ENCODE measurements around the gene MYOC. TPM values are rescaled to one million over a fixed set of nuclear protein-coding genes. Genes with fewer than 3 reads are reported as not detected.
"Not testable (repeated sequence)": the region's sequence is repeated elsewhere in the genome, so short reads cannot be mapped to it uniquely, and the experiment has no call there.

Gene MYOC
- total RNA-seq, result not detected in 2 replicates

GRCh38 chr1:171652234-171652822 is at the start of gene MYOC:
MYOC (minus strand) TSS chr1:171652688; CDS start chr1:171652611, 77 bp downstream.
- no peak for ATAC-seq (ENCODE audit: low read depth)

DNA sequence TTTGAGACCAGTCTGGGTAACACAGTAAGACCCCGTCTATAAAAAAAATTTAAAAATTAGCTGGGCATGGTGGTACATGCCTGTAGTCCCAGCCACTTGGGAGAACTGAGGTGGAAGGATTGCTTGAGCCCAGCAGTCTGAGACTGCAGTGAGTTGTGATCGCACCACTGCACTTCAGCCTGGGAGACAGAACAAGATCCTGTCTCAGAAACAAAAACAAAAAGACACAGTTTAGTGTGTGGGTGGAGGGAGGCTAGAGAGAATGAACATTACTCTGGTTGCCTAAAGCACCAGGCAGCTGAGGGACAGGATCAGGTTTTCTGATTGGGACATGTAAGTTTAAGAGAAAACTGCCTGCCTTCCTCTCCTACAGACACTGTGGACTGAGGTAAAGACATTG is 47.0 kb upstream of the MYOC start:
- no peak overlapping the region for H3K4me3 Mint-ChIP-seq
- intact Hi-C loops (cut with micrococcal nuclease), result no loop called here
- H3K9me3 Mint-ChIP-seq, result peaks cover 9% of the 10 kb centered on the region
- H3K4me1 Mint-ChIP-seq, result no peaks in the 10 kb centered on the region
- H3K27ac Mint-ChIP-seq, result no peak overlapping the region
- no peak for ATAC-seq (ENCODE audit: low read depth)
- CTCF ChIA-PET, result no interaction called here
- peaks cover 44% of the 10 kb centered on the region for H3K36me3 Mint-ChIP-seq (ENCODE audit: low read depth)
- no peak for TF ChIP-seq CTCF (IDR thresholded peaks at IDR 0.05)
- H3K27me3 Mint-ChIP-seq, result no peaks in the 10 kb centered on the region
- POLR2A ChIA-PET, result no interaction called here
- DNase-seq, result no peak

More at GRCh38 chr1:171652234-171652822, at the start of gene MYOC:
- Mint-ChIP-seq H3K36me3 (ENCODE audit: low read depth) (no peaks in the 10 kb centered on the region), H3K27ac (no peak within 1 kb of the TSS), H3K9me3 (no peaks in the 10 kb centered on the region), H3K4me1 (peaks cover 8% of the 10 kb centered on the region), H3K4me3 (no peak within 1 kb of the TSS), H3K27me3 (peaks cover 36% of the 10 kb centered on the region)
- no peak for DNase-seq
- intact Hi-C loops (cut with micrococcal nuclease), result no loop called here
- POLR2A ChIA-PET, result no interaction called here
- no peak for TF ChIP-seq CTCF (IDR thresholded peaks at IDR 0.05)
- CTCF ChIA-PET, result interaction anchor here (1.2 kb wide), 1 partner anchor 10 kb away, joined by 3 read pairs; no protein-coding TSS in a partner anchor

GRCh38 chr1:171695772-171696171 is 43.3 kb upstream of the MYOC start:
- CTCF ChIA-PET; H3K4me3 Mint-ChIP-seq; POLR2A ChIA-PET; H3K27ac Mint-ChIP-seq; DNase-seq; intact Hi-C loops (cut with micrococcal nuclease); H3K4me1 Mint-ChIP-seq; ATAC-seq (ENCODE audit: low read depth); H3K27me3 Mint-ChIP-seq: not testable (repeated sequence)
- Mint-ChIP-seq H3K9me3 (peaks cover 14% of the 10 kb centered on the region), H3K36me3 (ENCODE audit: low read depth) (peaks cover 18% of the 10 kb centered on the region)

DNA sequence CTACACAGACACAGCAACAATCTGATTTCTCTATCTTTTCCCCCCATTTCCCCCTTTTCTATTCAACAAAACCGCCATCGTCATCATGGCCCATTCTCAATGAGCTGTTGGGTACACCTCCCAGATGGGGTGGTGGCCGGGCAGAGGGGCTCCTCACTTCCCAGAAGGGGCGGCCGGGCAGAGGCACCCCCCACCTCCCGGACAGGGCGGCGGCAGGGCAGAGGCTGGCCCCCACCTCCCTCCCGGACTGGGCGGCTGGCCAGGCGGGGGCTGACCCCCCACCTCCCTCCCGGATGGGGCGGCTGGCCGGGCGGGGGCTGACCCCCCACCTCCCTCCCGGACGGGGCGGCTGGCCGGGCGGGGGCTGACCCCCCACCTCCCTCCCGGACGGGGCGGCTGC is 41.1 kb upstream of the MYOC start:
- H3K36me3 Mint-ChIP-seq (ENCODE audit: low read depth); DNase-seq; H3K4me3 Mint-ChIP-seq; H3K4me1 Mint-ChIP-seq; POLR2A ChIA-PET; intact Hi-C loops (cut with micrococcal nuclease); CTCF ChIA-PET; H3K27ac Mint-ChIP-seq; H3K27me3 Mint-ChIP-seq; ATAC-seq (ENCODE audit: low read depth): not testable (repeated sequence)
- peaks cover 14% of the 10 kb centered on the region for H3K9me3 Mint-ChIP-seq

DNA sequence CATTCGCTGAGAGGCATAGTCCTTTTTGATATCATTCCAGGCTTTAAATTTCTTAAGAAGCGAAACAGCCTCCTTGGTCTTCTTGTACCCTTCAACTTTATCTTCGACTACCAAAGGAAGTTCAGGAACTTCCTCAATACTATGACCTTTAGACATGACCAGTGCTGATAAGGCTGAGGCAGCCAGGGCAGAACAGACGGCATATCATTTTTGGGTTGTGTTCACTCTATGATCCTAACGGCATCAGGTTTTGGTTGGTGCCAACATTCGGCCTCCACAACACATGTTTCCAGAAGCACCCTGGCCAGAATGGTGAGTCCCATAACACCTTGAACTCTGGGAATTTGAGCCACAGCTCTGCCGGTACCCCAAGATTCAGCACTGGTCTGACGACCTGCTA is 31.4 kb upstream of the MYOC start:
- Mint-ChIP-seq H3K27me3 (peaks cover 2% of the 10 kb centered on the region), H3K4me1 (no peaks in the 10 kb centered on the region), H3K36me3 (ENCODE audit: low read depth) (no peaks in the 10 kb centered on the region), H3K27ac (no peak overlapping the region), H3K9me3 (peaks cover 3% of the 10 kb centered on the region), H3K4me3 (no peak overlapping the region)
- TF ChIP-seq CTCF (IDR thresholded peaks at IDR 0.05), result no peak
- ATAC-seq (ENCODE audit: low read depth) (no peak), DNase-seq (no peak)
- ChIA-PET POLR2A (no interaction called here), CTCF (no interaction called here)
- intact Hi-C loops (cut with micrococcal nuclease), result no loop called here

DNA sequence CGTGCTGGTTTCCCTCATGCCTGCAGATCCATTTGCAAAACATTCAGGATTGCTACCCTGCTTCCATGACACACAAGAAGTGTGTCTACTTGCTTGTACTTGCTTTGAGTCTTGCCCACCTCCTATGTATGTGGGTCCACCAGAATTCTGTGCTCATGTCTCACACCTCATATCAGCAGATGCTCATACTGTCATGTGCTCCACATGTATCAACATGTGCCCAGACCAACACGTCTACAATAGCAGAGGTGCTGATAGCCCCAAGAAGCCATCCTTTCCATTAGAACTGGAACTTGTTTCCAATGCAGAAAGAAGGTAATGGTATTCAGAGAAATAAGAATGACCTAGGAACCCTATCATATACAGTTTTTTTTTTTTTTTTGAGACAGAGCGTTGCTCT is 27.9 kb upstream of the MYOC start:
- ATAC-seq (ENCODE audit: low read depth), result no peak
- H3K4me1 Mint-ChIP-seq, result no peaks in the 10 kb centered on the region

More for the DNA sequence above, 27.9 kb upstream of the MYOC start:
- Mint-ChIP-seq H3K4me3 (no peak overlapping the region), H3K36me3 (ENCODE audit: low read depth) (no peaks in the 10 kb centered on the region), H3K27me3 (peaks cover 7% of the 10 kb centered on the region), H3K9me3 (peaks cover 3% of the 10 kb centered on the region), H3K27ac (no peak overlapping the region)
- POLR2A ChIA-PET, result no interaction called here
- intact Hi-C loops (cut with micrococcal nuclease), result no loop called here
- CTCF ChIA-PET, result no interaction called here
- no peak for DNase-seq
- TF ChIP-seq CTCF (IDR thresholded peaks at IDR 0.05), result no peak

Data from activated B cell treated with CpG ODN at 0.5 μM for 24 hours (primary cell).